Measurements from ENCODE around the gene ANGPT4. TPM values are rescaled to one million over a fixed set of nuclear protein-coding genes. Genes with fewer than 3 reads are reported as not detected.

ANGPT4 gene
- total and polyA plus RNA-seq, 5 donors from 2014 or later, result not detected

GRCh38 chr20:825710-826421 lies 90.3 kb downstream of the ANGPT4 start:
- DNase-seq (no peak), ATAC-seq (ENCODE audit: low read depth in 2 of 2) (no peak)
- H3K36me3 Mint-ChIP-seq, result no peaks in the 10 kb centered on the region
- H3K27ac ChIP-seq (ENCODE audit: insufficient read depth, low read length, poor library complexity, severe bottlenecking), result no peak overlapping the region
- no peak overlapping the region for H3K4me3 ChIP-seq (ENCODE audit: low read depth, low read length)
- peaks cover 0 to 17% (median 14%) of the 10 kb centered on the region in 4 donors for H3K4me1 Mint-ChIP-seq
- no peaks in the 10 kb centered on the region for H3K36me3 ChIP-seq (ENCODE audit: control insufficient read depth, insufficient read depth, low read length)
- no peaks in the 10 kb centered on the region for H3K27me3 ChIP-seq (ENCODE audit: control insufficient read depth, insufficient read depth, low read length)
- H3K4me3 Mint-ChIP-seq, result peak overlapping the region in 1 of 4 donors; percentile 2
- H3K27ac Mint-ChIP-seq, result peak overlapping the region in 2 of 3 donors; percentile 49 to 54
- no peaks in the 10 kb centered on the region for H3K27me3 Mint-ChIP-seq
- no peaks in the 10 kb centered on the region for H3K9me3 ChIP-seq (ENCODE audit: control insufficient read depth in 2 of 2, low read length in 2 of 2)
- no peaks in the 10 kb centered on the region for H3K9me3 Mint-ChIP-seq
- peaks cover 9% of the 10 kb centered on the region for H3K4me1 ChIP-seq (ENCODE audit: control insufficient read depth, insufficient read depth, low read length, poor library complexity, severe bottlenecking)

GRCh38 chr20:824916-825315 lies 91.2 kb downstream of the ANGPT4 start:
- H3K27me3 Mint-ChIP-seq, result no peaks in the 10 kb centered on the region
- Histone ChIP-seq H3K4me3 (ENCODE audit: low read depth, low read length) (no peak overlapping the region), H3K4me1 (ENCODE audit: control insufficient read depth, insufficient read depth, low read length, poor library complexity, severe bottlenecking) (peaks cover 9% of the 10 kb centered on the region), H3K27ac (ENCODE audit: insufficient read depth, low read length, poor library complexity, severe bottlenecking) (no peak overlapping the region), H3K9me3 (ENCODE audit: control insufficient read depth in 2 of 2, low read length in 2 of 2) (no peaks in the 10 kb centered on the region), H3K27me3 (ENCODE audit: control insufficient read depth, insufficient read depth, low read length) (no peaks in the 10 kb centered on the region), H3K36me3 (ENCODE audit: control insufficient read depth, insufficient read depth, low read length) (no peaks in the 10 kb centered on the region)
- no peak overlapping the region for H3K27ac Mint-ChIP-seq
- DNase-seq (no peak), ATAC-seq (ENCODE audit: low read depth in 2 of 2) (no peak)
- peaks cover 0 to 1% (median 0%) of the 10 kb centered on the region in 7 donors for H3K9me3 Mint-ChIP-seq
- H3K36me3 Mint-ChIP-seq, result no peaks in the 10 kb centered on the region
- H3K4me3 Mint-ChIP-seq, result peak overlapping the region in 1 of 4 donors; percentile 27
- H3K4me1 Mint-ChIP-seq, result peaks cover 0 to 17% (median 13%) of the 10 kb centered on the region in 4 donors

GRCh38 chr20:824490-824889 lies 91.6 kb downstream of the ANGPT4 start:
- no peak for ATAC-seq (ENCODE audit: low read depth in 2 of 2)
- peaks cover 0 to 1% (median 0%) of the 10 kb centered on the region in 7 donors for H3K9me3 Mint-ChIP-seq
- H3K4me3 Mint-ChIP-seq, result no peak overlapping the region

GRCh38 chr20:823574-823902 lies 92.6 kb downstream of the ANGPT4 start:
- H3K9me3 ChIP-seq (ENCODE audit: control insufficient read depth in 2 of 2, low read length in 2 of 2), result no peaks in the 10 kb centered on the region
- H3K4me1 ChIP-seq (ENCODE audit: control insufficient read depth, insufficient read depth, low read length, poor library complexity, severe bottlenecking), result peaks cover 3% of the 10 kb centered on the region
- DNase-seq (no peak), ATAC-seq (ENCODE audit: low read depth in 2 of 2) (no peak)
- no peaks in the 10 kb centered on the region for H3K36me3 ChIP-seq (ENCODE audit: control insufficient read depth, insufficient read depth, low read length)
- H3K36me3 Mint-ChIP-seq, result no peaks in the 10 kb centered on the region
- H3K4me3 ChIP-seq (ENCODE audit: low read depth, low read length), result no peak overlapping the region
- peaks cover 0 to 10% (median 2%) of the 10 kb centered on the region in 4 donors for H3K4me1 Mint-ChIP-seq
- no peak overlapping the region for H3K27ac Mint-ChIP-seq
- H3K4me3 Mint-ChIP-seq, result no peak overlapping the region
- no peaks in the 10 kb centered on the region for H3K27me3 Mint-ChIP-seq
- H3K9me3 Mint-ChIP-seq, result peaks cover 0 to 1% (median 0%) of the 10 kb centered on the region in 7 donors
- H3K27me3 ChIP-seq (ENCODE audit: control insufficient read depth, insufficient read depth, low read length), result no peaks in the 10 kb centered on the region
- no peak overlapping the region for H3K27ac ChIP-seq (ENCODE audit: insufficient read depth, low read length, poor library complexity, severe bottlenecking)

More at GRCh38 chr20:824490-824889, 91.6 kb downstream of the ANGPT4 start:
- H3K9me3 ChIP-seq (ENCODE audit: control insufficient read depth in 2 of 2, low read length in 2 of 2), result no peaks in the 10 kb centered on the region
- H3K4me1 Mint-ChIP-seq, result peaks cover 0 to 18% (median 10%) of the 10 kb centered on the region in 4 donors
- no peaks in the 10 kb centered on the region for H3K36me3 ChIP-seq (ENCODE audit: control insufficient read depth, insufficient read depth, low read length)
- H3K27me3 Mint-ChIP-seq, result no peaks in the 10 kb centered on the region
- no peaks in the 10 kb centered on the region for H3K36me3 Mint-ChIP-seq
- no peaks in the 10 kb centered on the region for H3K27me3 ChIP-seq (ENCODE audit: control insufficient read depth, insufficient read depth, low read length)
- no peak overlapping the region for H3K4me3 ChIP-seq (ENCODE audit: low read depth, low read length)
- H3K4me1 ChIP-seq (ENCODE audit: control insufficient read depth, insufficient read depth, low read length, poor library complexity, severe bottlenecking), result peaks cover 8% of the 10 kb centered on the region
- H3K27ac ChIP-seq (ENCODE audit: insufficient read depth, low read length, poor library complexity, severe bottlenecking), result no peak overlapping the region
- peak overlapping the region in 1 of 3 donors; percentile 42 for H3K27ac Mint-ChIP-seq
- no peak for DNase-seq

GRCh38 chr20:822651-823573 lies 93.2 kb downstream of the ANGPT4 start:
- Mint-ChIP-seq H3K36me3 (no peaks in the 10 kb centered on the region), H3K27me3 (no peaks in the 10 kb centered on the region), H3K4me1 (peaks cover 0 to 9% (median 2%) of the 10 kb centered on the region in 4 donors), H3K27ac (peak overlapping the region in 1 of 3 donors; percentile 67), H3K9me3 (peaks cover 0 to 1% (median 0%) of the 10 kb centered on the region in 7 donors), H3K4me3 (no peak overlapping the region)
- no peak overlapping the region for H3K27ac ChIP-seq (ENCODE audit: insufficient read depth, low read length, poor library complexity, severe bottlenecking)
- no peaks in the 10 kb centered on the region for H3K27me3 ChIP-seq (ENCODE audit: control insufficient read depth, insufficient read depth, low read length)
- ATAC-seq (ENCODE audit: low read depth in 2 of 2) (no peak), DNase-seq (no peak)
- H3K9me3 ChIP-seq (ENCODE audit: control insufficient read depth in 2 of 2, low read length in 2 of 2), result no peaks in the 10 kb centered on the region
- H3K4me3 ChIP-seq (ENCODE audit: low read depth, low read length), result no peak overlapping the region
- peaks cover 3% of the 10 kb centered on the region for H3K4me1 ChIP-seq (ENCODE audit: control insufficient read depth, insufficient read depth, low read length, poor library complexity, severe bottlenecking)
- no peaks in the 10 kb centered on the region for H3K36me3 ChIP-seq (ENCODE audit: control insufficient read depth, insufficient read depth, low read length)

GRCh38 chr20:821731-822065 lies 94.4 kb downstream of the ANGPT4 start:
- peak overlapping the region in 1 of 3 donors; percentile 38 for H3K27ac Mint-ChIP-seq
- no peaks in the 10 kb centered on the region for H3K27me3 Mint-ChIP-seq

GRCh38 chr20:821046-821730 lies 94.9 kb downstream of the ANGPT4 start:
- Histone ChIP-seq H3K4me1 (ENCODE audit: control insufficient read depth, insufficient read depth, low read length, poor library complexity, severe bottlenecking) (peaks cover 3% of the 10 kb centered on the region), H3K27ac (ENCODE audit: insufficient read depth, low read length, poor library complexity, severe bottlenecking) (no peak overlapping the region), H3K4me3 (ENCODE audit: low read depth, low read length) (no peak overlapping the region), H3K36me3 (ENCODE audit: control insufficient read depth, insufficient read depth, low read length) (no peaks in the 10 kb centered on the region), H3K9me3 (ENCODE audit: control insufficient read depth in 2 of 2, low read length in 2 of 2) (no peaks in the 10 kb centered on the region), H3K27me3 (ENCODE audit: control insufficient read depth, insufficient read depth, low read length) (no peaks in the 10 kb centered on the region)
- H3K27ac Mint-ChIP-seq, result no peak overlapping the region
- DNase-seq (no peak), ATAC-seq (ENCODE audit: low read depth in 2 of 2) (no peak)
- peaks cover 0 to 1% (median 0%) of the 10 kb centered on the region in 7 donors for H3K9me3 Mint-ChIP-seq
- H3K36me3 Mint-ChIP-seq, result no peaks in the 10 kb centered on the region
- H3K4me1 Mint-ChIP-seq, result peaks cover 0 to 9% (median 2%) of the 10 kb centered on the region in 4 donors
- no peak overlapping the region for H3K4me3 Mint-ChIP-seq
- peaks cover 2% of the 10 kb centered on the region for H3K27me3 Mint-ChIP-seq

More at GRCh38 chr20:821731-822065, 94.4 kb downstream of the ANGPT4 start:
- Histone ChIP-seq H3K4me3 (ENCODE audit: low read depth, low read length) (no peak overlapping the region), H3K27ac (ENCODE audit: insufficient read depth, low read length, poor library complexity, severe bottlenecking) (no peak overlapping the region), H3K4me1 (ENCODE audit: control insufficient read depth, insufficient read depth, low read length, poor library complexity, severe bottlenecking) (peaks cover 3% of the 10 kb centered on the region), H3K36me3 (ENCODE audit: control insufficient read depth, insufficient read depth, low read length) (no peaks in the 10 kb centered on the region), H3K9me3 (ENCODE audit: control insufficient read depth in 2 of 2, low read length in 2 of 2) (no peaks in the 10 kb centered on the region), H3K27me3 (ENCODE audit: control insufficient read depth, insufficient read depth, low read length) (no peaks in the 10 kb centered on the region)
- Mint-ChIP-seq H3K9me3 (peaks cover 0 to 1% (median 0%) of the 10 kb centered on the region in 7 donors), H3K36me3 (no peaks in the 10 kb centered on the region), H3K4me1 (peaks cover 0 to 9% (median 2%) of the 10 kb centered on the region in 4 donors), H3K4me3 (no peak overlapping the region)
- ATAC-seq (ENCODE audit: low read depth in 2 of 2), result no peak
- no peak for DNase-seq

Measured in CD4-positive, CD25-positive, alpha-beta regulatory T cell (primary cell).